H9 (cell line): ENCODE measurements around the gene SRSF4. TPM values are rescaled to one million over a fixed set of nuclear protein-coding genes. Genes with fewer than 3 reads are reported as not detected.

Experiments used
- DNase-seq: peaks from one replicate; pipeline ENCODE4 v3.0.0-alpha.2; 2017
- H2AFZ ChIP-seq: one replicate; pipeline ENCODE4 v1.6.1; 2013; ENCODE audit warnings: mild to moderate bottlenecking, low read length, control low read depth, moderate library complexity
- H2AK5ac ChIP-seq: 2 replicates; pipeline ENCODE4 v1.6.1; 2013; ENCODE audit warnings: low read length, control low read depth, mixed read lengths; ENCODE audit not compliant: insufficient read length
- H2BK120ac ChIP-seq: one replicate; pipeline ENCODE4 v1.6.1; 2013; ENCODE audit warnings: low read depth, mild to moderate bottlenecking, low read length, control low read depth, inconsistent platforms; ENCODE audit not compliant: poor library complexity, severe bottlenecking
- H2BK12ac ChIP-seq: 2 replicates; pipeline ENCODE4 v1.6.1; 2013; ENCODE audit warnings: low read length, control low read depth, mixed read lengths, low read depth; ENCODE audit not compliant: insufficient read length
- H2BK15ac ChIP-seq: 2 replicates; pipeline ENCODE4 v1.6.1; 2013; ENCODE audit warnings: low read depth, low read length, control low read depth
- H2BK20ac ChIP-seq: one replicate; pipeline ENCODE4 v1.6.1; 2013; ENCODE audit warnings: low read depth, mild to moderate bottlenecking, low read length, control low read depth, inconsistent platforms; ENCODE audit not compliant: poor library complexity, severe bottlenecking
- H2BK5ac ChIP-seq: 2 replicates; pipeline ENCODE4 v1.6.1; 2013; ENCODE audit warnings: low read length, control low read depth, mixed read lengths; ENCODE audit not compliant: insufficient read length
- H3K14ac ChIP-seq: 2 replicates; pipeline ENCODE4 v1.6.1; 2013; ENCODE audit warnings: low read length, control low read depth; ENCODE audit not compliant: insufficient read depth
- H3K18ac ChIP-seq: 2 replicates; pipeline ENCODE4 v1.6.1; 2013; ENCODE audit warnings: low read depth, mild to moderate bottlenecking, mixed read lengths, low read length, control low read depth; ENCODE audit not compliant: insufficient read length
- H3K23ac ChIP-seq: 2 replicates; pipeline ENCODE4 v1.6.1; 2013; ENCODE audit warnings: low read length, control low read depth, mixed read lengths, low read depth; ENCODE audit not compliant: insufficient read length
- H3K23me2 ChIP-seq: 2 replicates; pipeline ENCODE4 v1.6.1; 2013; ENCODE audit warnings: low read depth, mild to moderate bottlenecking, mixed read lengths, low read length, control low read depth; ENCODE audit not compliant: insufficient read length, poor library complexity, severe bottlenecking
- H3K27ac ChIP-seq: 2 replicates; pipeline ENCODE4 v1.5.1; 2013; ENCODE audit warnings: low read length, control low read depth, mixed read lengths, low read depth; ENCODE audit not compliant: insufficient read length
- H3K27me3 ChIP-seq: 2 replicates; pipeline ENCODE4 v1.6.1; 2013; ENCODE audit warnings: low read length, control low read depth, inconsistent platforms; ENCODE audit not compliant: insufficient read depth
- H3K4ac ChIP-seq: 2 replicates; pipeline ENCODE4 v1.6.1; 2013; ENCODE audit warnings: low read depth, mild to moderate bottlenecking, control low read depth, inconsistent platforms, low read length, moderate library complexity
- H3K4me1 ChIP-seq: 2 replicates; pipeline ENCODE4 v1.6.1; 2013; ENCODE audit warnings: low read length, control low read depth, inconsistent platforms; ENCODE audit not compliant: insufficient read depth
- H3K4me2 ChIP-seq: 2 replicates; pipeline ENCODE4 v1.6.1; 2013; ENCODE audit warnings: low read length, control low read depth, mixed read lengths; ENCODE audit not compliant: insufficient read length, insufficient read depth
- H3K56ac ChIP-seq: 2 replicates; pipeline ENCODE4 v1.6.1; 2013; ENCODE audit warnings: low read depth, mild to moderate bottlenecking, mixed read lengths, low read length, control low read depth; ENCODE audit not compliant: insufficient read length
- H3K79me1 ChIP-seq: 2 replicates; pipeline ENCODE4 v1.6.1; 2013; ENCODE audit warnings: low read depth, mild to moderate bottlenecking, moderate library complexity, low read length, control low read depth, inconsistent platforms; ENCODE audit not compliant: insufficient read depth, poor library complexity, severe bottlenecking
- H3K79me2 ChIP-seq: 2 replicates; pipeline ENCODE4 v1.6.1; 2013; ENCODE audit warnings: low read length, control low read depth, inconsistent platforms; ENCODE audit not compliant: insufficient read depth
- H3K9ac ChIP-seq: 2 replicates; pipeline ENCODE4 v1.6.1; 2013; ENCODE audit warnings: low read length, control low read depth, mixed read lengths; ENCODE audit not compliant: insufficient read length; ENCODE audit errors: extremely low read depth
- H3K9me3 ChIP-seq: one replicate; pipeline ENCODE4 v1.6.1; 2013; ENCODE audit warnings: low read depth, low read length, inconsistent platforms; ENCODE audit not compliant: control insufficient read depth
- H3T11ph ChIP-seq: one replicate; pipeline ENCODE4 v1.6.1; 2013; ENCODE audit warnings: mild to moderate bottlenecking, low read length, control low read depth, inconsistent platforms
- H4K20me1 ChIP-seq: one replicate; pipeline ENCODE4 v1.6.1; 2013; ENCODE audit not compliant: control insufficient read depth, insufficient read length, insufficient read depth
- H4K5ac ChIP-seq: 2 replicates; pipeline ENCODE4 v1.6.1; 2013; ENCODE audit warnings: low read depth, mild to moderate bottlenecking, mixed read lengths, low read length, control low read depth; ENCODE audit not compliant: insufficient read length
- H4K8ac ChIP-seq: replicated peaks from 2 replicates; pipeline ENCODE4 v1.6.1; 2013; ENCODE audit warnings: low read length, control low read depth, mixed read lengths, low read depth; ENCODE audit not compliant: insufficient read length
- H4K91ac ChIP-seq: 2 replicates; pipeline ENCODE4 v1.6.1; 2013; ENCODE audit warnings: low read depth, mild to moderate bottlenecking, moderate library complexity, mixed read lengths, low read length, control low read depth; ENCODE audit not compliant: insufficient read length
- H3K27ac Mint-ChIP-seq, 3 experiments: 2 replicates in 2 of 3; 3 replicates in 1 of 3; pipeline ENCODE4 v1.8.0; 2020 to 2021; ENCODE audit warnings: mixed read lengths in 3 of 3, mild to moderate bottlenecking in 1 of 3, moderate library complexity in 1 of 3
- H3K27me3 Mint-ChIP-seq: 2 replicates; pipeline ENCODE4 v1.8.0; 2021; ENCODE audit warnings: low read depth, mild to moderate bottlenecking, moderate library complexity, mixed read lengths
- H3K36me3 Mint-ChIP-seq, 3 experiments: 2 replicates in 2 of 3; 3 replicates in 1 of 3; pipeline ENCODE4 v1.8.0; 2020 to 2021; ENCODE audit warnings: low read depth in 3 of 3, mixed read lengths in 3 of 3; ENCODE audit not compliant: insufficient read depth in 1 of 3
- H3K4me1 Mint-ChIP-seq, 2 experiments: 2 replicates each; pipeline ENCODE4 v1.8.0; 2020; ENCODE audit warnings: mixed read lengths in 2 of 2
- H3K4me3 Mint-ChIP-seq, 2 experiments: 2 replicates in 1 of 2; 3 replicates in 1 of 2; pipeline ENCODE4 v1.8.0; 2020 to 2021; ENCODE audit warnings: mild to moderate bottlenecking in 2 of 2, mixed read lengths in 2 of 2, moderate library complexity in 1 of 2
- H3K9me3 Mint-ChIP-seq, 2 experiments: 2 replicates in 1 of 2; 3 replicates in 1 of 2; pipeline ENCODE4 v1.8.0; 2020; ENCODE audit warnings: mild to moderate bottlenecking in 2 of 2, mixed read lengths in 2 of 2, moderate library complexity in 1 of 2
- CTCF ChIP-seq: fragments of 200-600 bp; sonication (generic); conservative IDR thresholded peaks from 3 replicates; pipeline ENCODE4 v1.8.0; 2021; ENCODE audit warnings: antibody characterized with exemption, mild to moderate bottlenecking
- WGBS: extraction: QIAGEN DNeasy Blood & Tissue Kit; methylation state at CpG from one replicate; pipeline ENCODE4 v1.1.7; 2013; ENCODE audit warnings: missing lambda C conversion rate, low lambda C conversion rate, mixed read lengths; ENCODE audit not compliant: insufficient read length; ENCODE audit errors: extremely low coverage; 5-methylcytosine and 5-hydroxymethylcytosine counted together
- total RNA-seq: library from RNA; stranded (reverse); gene quantifications from 2 replicates; pipeline ENCODE4 v1.2.1, GENCODE V29; 2021

SRSF4 gene
- total RNA-seq, 1 experiment from 2014 or later, result 90.6 TPM

GRCh38 chr1:29121516-29121935 is 60.2 kb downstream of the SRSF4 start:
- peaks cover 18% of the 10 kb centered on the region for H3K23me2 ChIP-seq
- no peak overlapping the region for H2AK5ac ChIP-seq
- H2BK15ac ChIP-seq, result no peak overlapping the region
- no peak overlapping the region for H4K8ac ChIP-seq
- H3K9ac ChIP-seq, result no peak overlapping the region
- no peak overlapping the region for H4K91ac ChIP-seq
- Mint-ChIP-seq H3K36me3 (peaks cover 7 to 26% (median 15%) of the 10 kb centered on the region in 3 experiments), H3K4me1 (peaks cover 9 to 10% of the 10 kb centered on the region in 2 experiments), H3K27ac (no peak overlapping the region), H3K9me3 (no peaks in the 10 kb centered on the region), H3K27me3 (peaks cover 29% of the 10 kb centered on the region), H3K4me3 (peak overlapping the region; percentile 74 to 75)
- H3K14ac ChIP-seq, result no peak overlapping the region; the same call in 1 of the 2 replicates
- no peak overlapping the region for H2AFZ ChIP-seq
- no peak overlapping the region for H3K18ac ChIP-seq
- TF ChIP-seq CTCF, result peak; percentile 8; the same call in 2 of the 3 replicates
- H3K56ac ChIP-seq, result no peak overlapping the region
- H2BK20ac ChIP-seq, result no peak overlapping the region
- H2BK5ac ChIP-seq, result no peak overlapping the region
- no peaks in the 10 kb centered on the region for H3K79me1 ChIP-seq
- H3T11ph ChIP-seq, result no peak overlapping the region
- H4K20me1 ChIP-seq, result peaks cover 2% of the 10 kb centered on the region
- H4K5ac ChIP-seq, result no peak overlapping the region
- peaks cover 2% of the 10 kb centered on the region; the same call in 1 of the 2 replicates for H3K4me1 ChIP-seq
- H3K27me3 ChIP-seq, result no peaks in the 10 kb centered on the region; the same call in 1 of the 2 replicates
- no peaks in the 10 kb centered on the region for H3K9me3 ChIP-seq
- H3K23ac ChIP-seq, result no peak overlapping the region
- no CpG with 5 or more reads among the region's 59 CpGs for WGBS
- no peak overlapping the region for H3K27ac ChIP-seq
- H2BK120ac ChIP-seq, result no peak overlapping the region
- H3K4me2 ChIP-seq, result peak overlapping the region; percentile 20
- H3K79me2 ChIP-seq, result no peaks in the 10 kb centered on the region
- H3K4ac ChIP-seq, result no peak overlapping the region
- no peak for DNase-seq
- no peak overlapping the region for H2BK12ac ChIP-seq
